Posterior vena cava (tissue), 2 donors: ENCODE measurements around the gene RTN4R. TPM values are rescaled to one million over a fixed set of nuclear protein-coding genes. Genes with fewer than 3 reads are reported as not detected.
A peak's percentile ranks its signal among the peaks of the same experiment; 100 is the strongest.

Experiments used
- DNase-seq: peaks from one replicate; pipeline ENCODE4 v3.0.0-alpha.2; 2020; ENCODE audit warnings: low spot score
- intact Hi-C, 2 donors: fragments of 100-400 bp; cut with DNase I; formaldehyde crosslinking; loops; one replicate each; pipeline versions ENCODE4 v1.14.1 to v1.14.2; 2022 to 2023
- total RNA-seq, 2 donors: library from RNA; stranded (reverse); fragmentation: NEBNext Ultra II Directional; extraction: Animal tissue kit (Norgen Biotek cat#: 25700); gene quantifications; one replicate each; pipeline ENCODE4 v1.2.1, GENCODE V29; 2021
- donor health status: DM: yes; HTN: yes; CAD: no.
- donor health status: DM: yes; HTN: yes; CAD: no.

Gene RTN4R
- total RNA-seq, 2 donors from 2014 or later, result 0.19 to 0.76 TPM

DNA sequence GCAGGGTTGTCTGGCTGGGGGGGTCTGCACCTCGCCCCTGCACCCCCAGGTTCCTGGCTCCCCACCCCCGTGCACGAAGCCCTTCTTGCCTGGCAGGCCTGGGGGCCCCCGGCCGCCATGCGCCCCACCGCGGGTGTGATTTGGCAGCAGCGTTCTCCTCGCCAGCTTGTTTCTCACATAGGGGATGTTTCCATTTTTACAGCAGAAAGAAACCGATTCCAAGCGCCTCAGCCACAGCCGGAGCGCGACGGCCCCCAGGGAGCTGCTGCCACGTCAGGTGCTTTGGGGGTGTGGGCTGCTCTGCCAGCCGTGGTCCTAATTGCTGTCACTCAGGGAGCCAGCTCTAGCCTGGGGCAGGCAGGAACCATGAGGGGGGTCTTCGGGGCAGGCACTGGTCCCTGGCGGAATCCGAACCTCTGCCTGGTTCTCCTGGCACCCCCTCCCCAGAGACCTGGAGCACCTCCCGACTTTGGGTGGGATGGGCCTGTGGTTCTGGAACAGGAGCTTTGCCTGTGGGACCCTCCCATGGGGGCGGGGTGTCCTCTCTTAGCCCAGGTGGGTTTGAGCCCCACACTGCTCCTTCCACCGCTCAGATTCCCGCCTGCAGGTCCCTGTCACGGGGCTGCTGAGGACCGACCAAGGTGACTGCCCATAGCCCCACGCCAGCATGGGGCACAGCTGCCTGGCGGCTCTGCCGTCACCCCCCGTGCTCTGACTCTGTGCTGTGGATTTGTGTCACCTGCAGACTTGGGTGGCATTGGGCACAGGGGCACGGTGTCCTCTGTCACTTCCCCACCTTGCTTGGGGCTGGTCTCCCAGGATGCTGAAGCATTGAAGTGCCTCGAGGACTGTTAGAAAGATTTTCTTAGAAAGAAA lies 54.0 kb downstream of the RTN4R start:
- DNase-seq, result no peak
- intact Hi-C loops, result no loop called here

- no peak for DNase-seq
- intact Hi-C loops, result no loop called here
These were observed 55.1 kb downstream of the RTN4R start for GRCh38 chr22:20212754-20213699.

DNA sequence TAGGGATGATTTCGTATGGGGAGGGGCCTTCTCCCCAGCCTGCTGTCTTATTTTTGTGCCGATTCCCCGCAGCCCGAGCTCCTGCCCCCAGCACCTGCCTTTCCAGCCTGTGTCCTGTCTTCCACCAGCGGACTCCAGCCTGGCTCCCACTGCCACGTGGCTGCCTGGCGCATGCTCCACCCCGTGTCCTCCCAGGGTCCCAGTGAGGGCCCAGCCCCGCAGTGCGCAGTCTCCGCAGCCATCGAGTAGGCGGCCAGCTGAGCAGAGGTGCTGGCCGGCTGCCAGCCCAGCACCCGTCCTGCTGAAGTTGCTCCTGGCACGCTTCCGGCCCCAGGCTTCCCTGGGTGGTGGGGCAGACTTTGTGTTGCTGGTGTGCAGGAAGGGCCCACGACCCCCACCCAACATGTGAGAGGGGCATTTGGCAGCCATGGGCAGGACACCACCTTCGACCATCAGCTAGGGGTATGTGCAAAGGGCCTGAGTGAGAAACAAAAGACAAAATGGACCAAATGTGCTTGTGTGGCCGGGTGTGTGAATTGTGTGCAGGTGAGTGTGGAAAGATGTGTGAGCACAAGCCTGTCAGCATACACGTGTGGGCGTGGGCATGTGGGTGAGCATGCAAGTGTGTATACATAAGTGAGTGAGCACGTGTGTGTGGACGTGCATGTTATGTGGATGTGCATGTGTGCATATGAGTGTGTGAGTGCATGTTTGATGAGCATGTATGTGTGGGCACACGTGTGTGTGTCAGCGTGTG lies 55.9 kb downstream of the RTN4R start:
- no peak for DNase-seq
- intact Hi-C loops, result no loop called here

- DNase-seq, result no peak
- intact Hi-C loops, result no loop called here
These were observed 56.6 kb downstream of the RTN4R start for GRCh38 chr22:20211409-20211996.

- no peak for DNase-seq
- intact Hi-C loops, result no loop called here
These were observed 57.6 kb downstream of the RTN4R start for GRCh38 chr22:20210473-20211059.

- intact Hi-C loops, result no loop called here
- no peak for DNase-seq
These were observed 58.3 kb downstream of the RTN4R start for GRCh38 chr22:20209761-20210250.

- DNase-seq, result no peak
- intact Hi-C loops, result no loop called here
These were observed 59.3 kb downstream of the RTN4R start for GRCh38 chr22:20208713-20209310.

GRCh38 chr22:20207277-20208025 lies 60.7 kb downstream of the RTN4R start:
- no peak for DNase-seq
- intact Hi-C loops, result no loop called here

DNA sequence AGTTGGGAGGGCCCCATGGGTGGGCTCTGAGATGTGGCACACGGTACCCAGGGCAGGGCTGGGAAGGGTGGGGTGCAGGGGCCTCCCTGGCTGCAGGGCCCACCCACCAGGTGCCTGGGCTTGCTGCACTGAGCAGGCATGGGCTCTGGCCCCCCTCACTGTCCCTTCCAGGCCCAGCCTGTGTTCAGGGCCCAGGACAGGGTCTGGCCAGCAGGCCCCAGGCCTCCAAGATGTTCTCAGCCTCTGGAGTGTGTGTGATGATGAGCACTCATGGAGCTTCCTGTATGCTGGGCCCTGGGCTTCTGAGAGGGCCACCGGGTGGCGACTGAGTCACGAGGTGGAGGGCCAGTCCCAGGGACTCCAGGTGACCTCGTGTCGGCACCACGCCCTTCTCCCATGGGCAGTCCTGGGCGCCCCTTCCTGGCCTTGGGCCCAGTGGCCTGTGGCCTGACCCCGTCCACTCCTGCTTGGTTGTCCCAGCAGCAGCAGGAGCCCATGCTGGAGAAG lies 61.4 kb downstream of the RTN4R start:
- intact Hi-C loops, result no loop called here

GRCh38 chr22:20205964-20206708 lies 62.0 kb downstream of the RTN4R start:
- intact Hi-C loops, result no loop called here
- peak; percentile 90 for DNase-seq

More for the DNA sequence above, 61.4 kb downstream of the RTN4R start:
- no peak for DNase-seq

DNA sequence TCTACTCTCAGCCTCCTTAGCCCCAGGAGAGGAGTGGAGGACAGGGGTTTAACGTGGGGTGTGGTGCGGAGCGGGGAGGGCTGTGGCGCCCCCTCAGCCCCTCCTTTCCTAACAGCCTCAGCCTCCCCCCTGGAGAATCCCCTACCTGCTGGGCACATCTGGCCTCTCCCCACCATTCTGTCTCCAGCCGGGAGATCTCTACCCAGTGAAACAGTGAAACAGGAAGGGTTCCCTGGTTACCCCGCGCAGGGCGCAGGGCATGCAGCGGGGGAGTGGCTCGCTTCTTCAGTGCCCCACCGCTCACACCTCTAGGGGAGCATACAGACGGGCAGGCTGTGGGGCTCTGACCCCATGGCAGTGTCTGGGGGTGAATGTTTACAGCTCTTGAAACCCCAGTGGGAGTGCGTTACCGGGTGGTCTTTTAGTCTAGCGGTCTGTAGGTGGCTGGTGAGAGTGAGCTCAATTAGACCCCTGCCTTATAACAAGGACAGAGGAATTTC lies 62.6 kb downstream of the RTN4R start:
- intact Hi-C loops, result no loop called here
- no peak for DNase-seq

DNA sequence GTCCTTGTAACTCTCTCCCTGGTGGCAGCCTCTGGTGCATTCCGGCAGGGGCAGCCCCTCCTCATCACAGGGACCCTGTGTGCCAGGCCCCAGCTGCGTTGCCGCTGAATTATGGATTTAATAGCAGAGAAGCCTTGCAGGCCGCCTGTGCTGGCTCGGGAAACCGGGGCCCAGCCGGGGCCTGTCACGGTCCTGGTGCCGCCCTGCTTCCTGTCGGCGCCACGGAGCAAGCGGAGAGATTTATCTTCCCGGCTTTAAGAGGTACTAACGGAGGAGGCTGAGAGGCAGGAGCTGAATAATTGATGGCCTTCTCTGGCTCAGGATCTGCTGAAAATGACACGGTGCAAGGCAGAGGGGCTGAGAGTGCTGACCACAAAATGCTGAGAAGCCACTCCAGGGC lies 63.3 kb downstream of the RTN4R start:
- no peak for DNase-seq
- intact Hi-C loops, result no loop called here

DNA sequence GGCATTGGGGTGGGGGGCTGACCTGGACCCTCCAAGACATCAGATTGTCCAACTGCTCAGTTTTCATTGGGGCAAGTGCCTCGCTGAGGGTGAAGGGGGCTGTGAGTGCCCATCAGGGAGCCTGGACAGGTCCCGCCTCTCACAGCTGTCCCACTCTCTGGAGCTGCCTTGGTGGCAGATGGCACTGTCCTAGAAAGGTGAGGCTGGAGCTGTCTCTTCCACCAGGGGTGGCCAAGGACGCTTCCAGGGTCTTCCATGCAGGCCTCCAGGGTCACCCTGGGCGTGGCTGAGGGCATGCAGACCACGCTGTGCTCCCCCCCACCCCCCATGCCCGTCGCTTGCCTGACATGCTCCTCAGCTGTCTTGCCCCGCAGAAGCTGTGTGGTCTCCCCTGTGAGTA lies 63.8 kb downstream of the RTN4R start:
- intact Hi-C loops, result no loop called here
- no peak for DNase-seq

- intact Hi-C loops, result no loop called here
These were observed 64.4 kb downstream of the RTN4R start for GRCh38 chr22:20203552-20204201.

GRCh38 chr22:20203142-20203551 lies 65.0 kb downstream of the RTN4R start:
- intact Hi-C loops, result no loop called here
- no peak for DNase-seq

More at GRCh38 chr22:20203552-20204201, 64.4 kb downstream of the RTN4R start:
- DNase-seq, result no peak

DNA sequence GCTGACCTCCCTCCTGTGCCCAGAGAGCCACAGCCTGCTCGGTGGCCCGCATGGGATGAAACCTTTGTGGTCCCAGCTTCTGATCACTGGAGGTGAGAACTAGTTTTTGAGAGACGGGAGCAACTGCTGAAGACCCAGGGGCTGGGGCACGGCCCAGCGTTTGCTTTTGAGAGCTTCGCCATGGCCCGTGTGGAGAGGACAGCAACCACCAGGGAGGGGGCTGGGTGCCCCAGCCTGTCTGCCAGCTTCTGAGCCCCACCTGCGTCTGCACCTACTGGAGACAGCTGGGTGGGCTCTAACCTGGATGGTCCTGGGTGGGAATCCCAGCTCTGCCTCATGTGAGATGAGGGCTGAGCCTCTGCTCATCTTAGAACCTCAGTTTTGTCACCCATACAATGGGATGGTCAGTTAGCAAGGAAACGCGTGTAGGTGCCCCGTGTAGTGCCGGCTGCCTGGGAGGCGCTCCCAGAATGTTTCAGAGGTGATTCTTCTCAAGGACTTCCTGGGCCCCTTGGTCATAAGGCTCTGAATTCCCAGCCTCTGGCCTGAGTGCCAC lies 66.2 kb downstream of the RTN4R start:
- intact Hi-C loops, result no loop called here
- no peak for DNase-seq
